ES-I3 (cell line): ENCODE measurements around the gene CMIP.
"Not testable (repeated sequence)": the region's sequence is repeated elsewhere in the genome, so short reads cannot be mapped to it uniquely, and the experiment has no call there.

Experiments
- H3K36me3 ChIP-seq: 2 replicates; pipeline ENCODE4 v1.6.1; 2013; ENCODE audit warnings: mild to moderate bottlenecking, low read length, control low read depth, moderate library complexity; ENCODE audit not compliant: insufficient read depth
- H3K4me1 ChIP-seq: 2 replicates; pipeline ENCODE4 v1.6.1; 2013; ENCODE audit warnings: mild to moderate bottlenecking, control low read depth, low read length; ENCODE audit not compliant: insufficient read depth
- H3K9ac ChIP-seq: 2 replicates; pipeline ENCODE4 v1.6.1; 2013; ENCODE audit warnings: low read depth, mild to moderate bottlenecking, low read length, moderate library complexity
- H3K9me3 ChIP-seq: 2 replicates; pipeline ENCODE4 v1.6.1; 2013; ENCODE audit warnings: mild to moderate bottlenecking, low read length, moderate library complexity; ENCODE audit not compliant: control insufficient read depth, insufficient read depth

CMIP gene

GRCh38 chr16:81576696-81577095, 132.1 kb downstream of the CMIP start:
- no peaks in the 10 kb centered on the region for H3K36me3 ChIP-seq
- no peaks in the 10 kb centered on the region for H3K4me1 ChIP-seq
- no peak overlapping the region for H3K9ac ChIP-seq
- no peaks in the 10 kb centered on the region for H3K9me3 ChIP-seq

DNA sequence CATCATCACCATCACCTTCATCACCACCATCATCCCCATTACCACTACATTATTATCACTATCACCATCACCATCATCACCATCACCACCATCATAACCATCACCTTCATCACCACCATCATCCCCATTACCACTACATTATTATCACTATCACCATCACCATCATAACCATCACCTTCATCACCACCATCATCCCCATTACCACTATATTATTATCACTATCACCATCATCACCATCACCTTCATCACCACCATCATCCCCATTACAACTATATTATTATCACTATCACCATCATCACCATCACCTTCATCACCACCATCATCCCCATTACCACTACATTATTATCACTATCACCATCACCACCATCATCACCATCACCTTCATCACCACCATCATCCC, 132.7 kb downstream of the CMIP start:
- not testable (repeated sequence) for H3K36me3 ChIP-seq, H3K4me1 ChIP-seq, H3K9me3 ChIP-seq, H3K9ac ChIP-seq

GRCh38 chr16:81578076-81578475, 133.5 kb downstream of the CMIP start:
- Histone ChIP-seq H3K9ac (no peak overlapping the region), H3K9me3 (no peaks in the 10 kb centered on the region), H3K36me3 (no peaks in the 10 kb centered on the region), H3K4me1 (peaks cover 3% of the 10 kb centered on the region; the same call in 1 of the 2 replicates)

GRCh38 chr16:81578636-81579413, 134.2 kb downstream of the CMIP start:
- Histone ChIP-seq H3K9ac (no peak overlapping the region), H3K4me1 (peaks cover 5% of the 10 kb centered on the region; the same call in 1 of the 2 replicates), H3K9me3 (no peaks in the 10 kb centered on the region), H3K36me3 (no peaks in the 10 kb centered on the region)

GRCh38 chr16:81581107-81581506, 136.5 kb downstream of the CMIP start:
- Histone ChIP-seq H3K4me1 (peaks cover 6% of the 10 kb centered on the region; the same call in 1 of the 2 replicates), H3K9me3 (no peaks in the 10 kb centered on the region), H3K36me3 (no peaks in the 10 kb centered on the region), H3K9ac (no peak overlapping the region)

GRCh38 chr16:81582655-81583441, 138.2 kb downstream of the CMIP start:
- H3K9ac ChIP-seq: no peak overlapping the region
- H3K36me3 ChIP-seq: no peaks in the 10 kb centered on the region
- peaks cover 9% of the 10 kb centered on the region; the same call in 1 of the 2 replicates for H3K4me1 ChIP-seq
- H3K9me3 ChIP-seq: no peaks in the 10 kb centered on the region

- H3K9me3 ChIP-seq: no peaks in the 10 kb centered on the region
- peaks cover 9% of the 10 kb centered on the region; the same call in 1 of the 2 replicates for H3K4me1 ChIP-seq
- H3K36me3 ChIP-seq: no peaks in the 10 kb centered on the region
- H3K9ac ChIP-seq: no peak overlapping the region
These were observed 139.5 kb downstream of the CMIP start for GRCh38 chr16:81583893-81584631.

- H3K4me1 ChIP-seq: peaks cover 9% of the 10 kb centered on the region; the same call in 1 of the 2 replicates
- no peaks in the 10 kb centered on the region for H3K9me3 ChIP-seq
- no peaks in the 10 kb centered on the region for H3K36me3 ChIP-seq
- no peak overlapping the region for H3K9ac ChIP-seq
These were observed 141.2 kb downstream of the CMIP start for GRCh38 chr16:81585785-81586184.

GRCh38 chr16:81586417-81586816, 141.8 kb downstream of the CMIP start:
- H3K36me3 ChIP-seq: no peaks in the 10 kb centered on the region
- no peak overlapping the region for H3K9ac ChIP-seq
- H3K9me3 ChIP-seq: no peaks in the 10 kb centered on the region
- peaks cover 9% of the 10 kb centered on the region; the same call in 1 of the 2 replicates for H3K4me1 ChIP-seq

DNA sequence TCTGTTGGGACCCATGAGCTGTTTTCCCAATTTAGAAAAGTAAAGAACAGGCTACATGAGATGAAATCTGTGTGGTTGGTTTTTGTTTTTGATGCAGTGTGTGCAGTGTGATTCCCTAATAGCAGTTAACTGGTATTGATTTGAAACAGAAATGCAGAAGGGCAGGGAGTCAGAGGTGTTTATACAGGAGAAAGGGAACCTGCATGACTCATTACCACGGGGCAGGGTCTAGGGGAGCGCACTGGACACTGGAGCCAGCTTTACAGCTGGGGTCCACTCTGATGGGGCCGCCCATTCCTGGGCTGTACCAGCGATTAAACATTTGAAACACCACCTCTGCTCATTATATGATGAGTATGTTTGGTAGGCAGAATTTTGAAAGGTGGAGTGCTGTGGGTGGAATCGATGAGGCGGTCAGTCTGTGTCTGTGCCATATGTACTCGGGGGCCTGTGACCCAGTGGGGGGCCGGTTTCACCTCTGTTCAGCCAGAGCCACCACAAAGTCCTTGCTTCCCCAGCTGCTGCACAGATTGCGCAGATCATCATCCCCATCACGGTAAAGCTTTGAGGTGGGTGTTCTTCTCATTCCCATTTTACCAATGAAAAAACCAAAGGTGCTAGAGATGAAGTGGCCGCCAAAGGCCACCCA, 142.5 kb downstream of the CMIP start:
- Histone ChIP-seq H3K4me1 (peaks cover 9% of the 10 kb centered on the region; the same call in 1 of the 2 replicates), H3K36me3 (no peaks in the 10 kb centered on the region)

DNA sequence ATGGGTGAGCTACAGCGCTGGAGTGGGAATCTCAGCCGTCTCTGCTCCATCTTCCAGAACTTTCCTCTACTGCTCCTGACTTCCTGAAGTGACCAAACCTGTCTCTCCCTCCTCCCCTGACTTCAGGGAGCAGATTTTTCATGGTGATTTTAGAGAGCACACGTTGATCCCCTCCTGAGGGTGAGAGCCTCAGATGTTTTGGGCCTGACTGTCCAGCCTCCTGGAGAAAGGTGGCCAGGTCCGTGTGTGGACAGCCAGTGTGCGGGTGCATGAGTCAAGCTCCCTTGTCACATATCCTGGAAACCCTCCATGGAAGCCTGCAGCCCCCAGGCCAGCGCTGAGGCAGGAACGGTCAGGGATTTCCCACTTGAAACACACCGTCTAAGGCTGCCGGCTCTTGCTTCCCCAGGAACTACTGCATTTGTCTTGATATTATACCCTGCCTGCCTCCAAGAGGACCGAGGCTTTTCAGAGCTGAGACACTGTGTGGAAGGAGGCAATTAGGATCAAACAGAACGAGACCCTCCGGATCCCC, 143.1 kb downstream of the CMIP start:
- Histone ChIP-seq H3K9ac (no peak overlapping the region), H3K9me3 (no peaks in the 10 kb centered on the region), H3K36me3 (no peaks in the 10 kb centered on the region), H3K4me1 (peaks cover 9% of the 10 kb centered on the region; the same call in 1 of the 2 replicates)

More for the DNA sequence above, 142.5 kb downstream of the CMIP start:
- H3K9me3 ChIP-seq: no peaks in the 10 kb centered on the region
- no peak overlapping the region for H3K9ac ChIP-seq

- Histone ChIP-seq H3K9me3 (no peaks in the 10 kb centered on the region), H3K36me3 (no peaks in the 10 kb centered on the region), H3K4me1 (peaks cover 4% of the 10 kb centered on the region; the same call in 1 of the 2 replicates), H3K9ac (no peak overlapping the region)
These were observed 143.9 kb downstream of the CMIP start for GRCh38 chr16:81588326-81589081.

- H3K36me3 ChIP-seq: no peaks in the 10 kb centered on the region
- no peaks in the 10 kb centered on the region for H3K9me3 ChIP-seq
- peaks cover 4% of the 10 kb centered on the region; the same call in 1 of the 2 replicates for H3K4me1 ChIP-seq
- no peak overlapping the region for H3K9ac ChIP-seq
These were observed 145.5 kb downstream of the CMIP start for GRCh38 chr16:81589975-81590650.
